Activated naive CD4-positive, alpha-beta T cell (primary cell): ENCODE results near the gene ANKRD33B.

Experiments
- DNase-seq, 4 experiments: peaks; one replicate each; lab custom pipeline; 2025; lab: John Stamatoyannopoulos, UW

Gene ANKRD33B

GRCh38 chr5:10678244-10678643, 114.4 kb downstream of the ANKRD33B start:
- DNase-seq = no peak

DNA sequence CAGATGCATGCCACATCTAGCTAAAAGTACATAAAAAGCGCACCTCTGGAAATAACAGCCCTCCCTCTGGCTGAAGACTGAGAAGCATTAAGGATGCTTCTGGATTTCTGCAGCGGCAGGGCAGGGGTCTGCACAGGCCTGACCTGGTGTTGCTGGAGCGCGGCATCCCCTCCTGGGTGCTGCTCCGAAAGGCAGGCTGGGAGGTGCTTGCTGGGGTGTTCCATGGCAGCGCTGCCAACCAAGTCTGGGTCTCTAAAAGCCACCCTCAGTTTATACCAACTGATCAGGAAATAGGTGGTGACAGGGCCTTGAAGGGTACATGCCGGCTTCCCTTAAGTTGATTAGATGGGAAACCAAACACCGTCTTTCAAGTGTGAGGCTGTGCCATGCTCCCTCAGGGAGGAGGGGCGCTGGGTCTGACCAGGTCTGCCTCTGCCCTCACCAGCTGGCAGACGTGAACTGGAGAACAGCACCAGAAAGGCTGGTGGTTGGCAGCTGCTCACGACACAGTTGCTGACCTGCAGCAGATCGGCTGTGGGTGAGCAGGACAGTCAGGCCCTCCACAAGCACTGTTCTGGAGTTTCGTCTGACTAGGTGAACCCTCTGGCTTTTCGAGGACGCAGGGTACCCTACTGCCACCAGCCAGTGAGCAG, 115.6 kb downstream of the ANKRD33B start:
- DNase-seq = no peak

GRCh38 chr5:10680876-10681481, 117.1 kb downstream of the ANKRD33B start:
- DNase-seq = no peak

- DNase-seq = no peak
Measured at GRCh38 chr5:10681731-10682679, 118.1 kb downstream of the ANKRD33B start.

DNA sequence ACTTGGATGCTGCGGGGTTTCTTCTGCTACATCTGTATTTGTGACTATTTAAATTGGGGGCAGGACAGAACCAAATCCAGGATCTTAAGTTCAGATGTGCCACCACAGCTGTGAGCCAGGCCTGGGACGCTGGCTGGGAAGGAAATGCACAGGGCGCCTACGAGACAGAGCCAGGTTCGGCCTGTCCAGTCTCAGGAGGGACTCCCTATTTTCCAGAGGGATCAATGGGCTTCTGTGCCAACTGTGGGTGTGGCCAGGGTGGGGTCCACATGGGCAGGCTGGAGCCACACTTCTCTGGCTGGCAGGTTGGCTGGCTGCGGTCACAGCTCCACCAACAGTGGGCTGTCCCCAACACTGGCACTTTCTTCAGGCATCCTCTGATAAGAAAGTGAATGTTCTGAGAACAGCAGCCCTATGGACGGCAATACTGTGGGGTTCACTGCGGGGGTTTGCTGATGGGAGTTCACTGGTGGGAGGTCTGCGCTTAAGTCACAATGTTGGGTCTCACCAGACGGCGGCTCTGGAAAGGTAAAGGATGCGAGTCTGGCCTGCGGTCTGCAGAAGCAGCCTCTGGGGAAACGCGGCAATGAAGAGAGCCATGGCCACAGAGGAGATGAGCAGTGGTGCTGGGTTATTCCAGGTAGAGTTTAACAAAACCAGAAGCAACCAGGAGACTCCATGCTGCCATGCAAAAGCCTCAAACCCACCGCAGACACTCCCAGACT, 119.1 kb downstream of the ANKRD33B start:
- no peak for DNase-seq

GRCh38 chr5:10684303-10685086, 120.6 kb downstream of the ANKRD33B start:
- no peak for DNase-seq

- DNase-seq = no peak
Measured at GRCh38 chr5:10685115-10685521, 121.2 kb downstream of the ANKRD33B start.

- no peak for DNase-seq
Measured at GRCh38 chr5:10686890-10687289, 123.0 kb downstream of the ANKRD33B start.

GRCh38 chr5:10688651-10689171, 124.8 kb downstream of the ANKRD33B start:
- no peak for DNase-seq

DNA sequence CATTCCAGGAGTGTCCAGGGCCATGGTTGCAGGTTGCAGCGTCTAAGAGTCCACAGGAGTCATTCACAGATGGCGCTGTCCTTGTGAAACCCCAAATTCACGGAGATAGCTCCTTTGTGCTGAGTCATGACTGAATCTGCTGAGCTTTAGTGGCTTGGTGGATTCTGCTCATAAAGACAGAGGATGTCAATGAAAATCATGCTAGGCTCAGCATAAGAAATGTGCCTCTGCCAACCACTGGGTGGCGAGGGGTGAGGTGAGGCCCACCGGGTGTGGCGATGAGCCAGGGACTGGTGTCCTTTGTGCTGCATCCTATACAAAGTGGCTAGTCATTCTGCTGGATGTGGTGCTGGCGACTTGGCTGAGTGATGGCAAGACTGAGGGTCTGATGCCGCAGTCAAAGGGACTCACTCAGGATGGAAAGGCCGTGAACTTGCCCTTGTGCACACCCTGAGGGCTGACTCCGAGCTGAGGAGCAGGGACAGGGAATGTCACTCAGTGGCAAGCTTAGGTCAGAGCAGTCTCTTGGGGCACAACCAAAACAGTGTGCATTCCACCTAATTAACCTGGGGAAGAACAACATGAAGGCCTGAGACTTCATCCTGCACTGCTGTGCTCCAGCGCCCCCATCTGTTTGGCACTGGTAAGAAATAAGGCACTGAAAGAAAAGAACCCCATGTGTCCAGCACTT, 125.7 kb downstream of the ANKRD33B start:
- DNase-seq = no peak

DNA sequence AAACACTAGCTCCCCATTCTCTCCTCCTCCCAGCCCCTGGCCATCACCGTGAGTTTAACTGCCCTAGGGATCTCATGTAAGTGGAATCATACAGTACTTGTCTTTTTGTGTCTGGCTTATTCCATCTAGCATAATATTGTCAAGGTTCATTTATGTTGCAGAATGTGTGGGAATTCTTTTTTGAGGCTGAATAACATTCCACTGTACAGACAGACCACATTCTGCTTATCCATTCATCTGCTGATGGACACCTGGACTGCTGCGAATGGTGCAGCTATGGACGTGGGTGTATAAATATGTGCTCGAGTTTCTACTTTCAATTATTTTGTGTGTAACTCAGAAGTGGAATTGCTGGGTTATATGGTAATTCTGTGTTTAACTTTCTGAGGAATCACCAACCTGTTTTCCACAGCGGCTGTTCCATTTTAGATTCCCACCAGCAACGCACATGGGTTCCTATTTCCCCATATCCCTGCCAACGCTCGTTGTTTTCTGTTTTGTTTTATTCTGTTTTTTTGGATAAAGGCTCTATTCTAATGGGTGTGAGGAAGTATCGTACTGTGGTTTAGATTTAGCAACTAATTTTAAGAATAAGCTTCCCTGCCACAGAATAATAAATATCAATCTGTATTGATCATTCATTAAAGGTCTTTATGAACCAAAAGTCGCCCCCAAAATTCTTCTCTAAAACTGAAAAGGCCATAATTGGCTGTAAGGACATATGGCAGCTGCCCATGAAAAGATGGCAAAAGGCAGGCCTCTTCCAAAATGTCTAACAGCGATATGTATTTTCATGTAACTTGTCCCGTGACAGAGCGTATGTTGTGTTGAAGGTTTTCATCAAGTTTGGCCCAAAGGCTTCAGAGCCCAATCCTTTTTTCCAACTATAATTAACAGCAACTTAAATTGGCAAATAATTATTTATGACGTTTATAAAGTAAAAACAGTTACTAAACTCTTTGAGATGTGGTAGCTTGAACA, 126.9 kb downstream of the ANKRD33B start:
- no peak for DNase-seq

- DNase-seq = no peak
Measured at GRCh38 chr5:10691826-10692785, 128.2 kb downstream of the ANKRD33B start.

DNA sequence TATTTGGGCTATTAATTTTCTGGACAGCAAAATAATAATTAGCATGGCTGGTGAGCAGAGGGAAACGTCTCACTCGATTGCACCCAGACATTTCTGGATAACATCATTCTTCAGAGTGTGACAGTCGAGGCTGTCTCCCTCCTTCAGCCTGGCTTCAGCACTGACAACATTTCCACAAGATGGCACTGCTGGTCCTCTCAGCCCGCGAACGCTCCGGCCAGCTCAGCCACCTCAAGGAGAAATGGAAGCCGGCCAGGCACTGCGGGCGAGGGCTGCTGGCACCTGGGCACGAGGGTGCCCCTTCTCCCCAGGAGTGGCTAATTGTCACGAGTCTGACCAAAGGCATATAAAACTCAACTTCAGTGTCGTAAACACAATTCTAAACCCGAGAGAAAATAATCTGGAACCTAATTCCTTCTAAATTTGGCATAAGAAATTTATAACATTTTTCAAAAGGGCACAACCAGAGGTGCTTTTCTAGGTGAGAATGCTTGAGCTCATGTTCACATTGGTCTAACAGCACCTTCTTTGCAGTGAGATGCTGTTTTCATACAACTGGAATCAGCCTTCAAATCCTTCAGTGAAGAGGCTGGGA, 131.3 kb downstream of the ANKRD33B start:
- no peak for DNase-seq

DNA sequence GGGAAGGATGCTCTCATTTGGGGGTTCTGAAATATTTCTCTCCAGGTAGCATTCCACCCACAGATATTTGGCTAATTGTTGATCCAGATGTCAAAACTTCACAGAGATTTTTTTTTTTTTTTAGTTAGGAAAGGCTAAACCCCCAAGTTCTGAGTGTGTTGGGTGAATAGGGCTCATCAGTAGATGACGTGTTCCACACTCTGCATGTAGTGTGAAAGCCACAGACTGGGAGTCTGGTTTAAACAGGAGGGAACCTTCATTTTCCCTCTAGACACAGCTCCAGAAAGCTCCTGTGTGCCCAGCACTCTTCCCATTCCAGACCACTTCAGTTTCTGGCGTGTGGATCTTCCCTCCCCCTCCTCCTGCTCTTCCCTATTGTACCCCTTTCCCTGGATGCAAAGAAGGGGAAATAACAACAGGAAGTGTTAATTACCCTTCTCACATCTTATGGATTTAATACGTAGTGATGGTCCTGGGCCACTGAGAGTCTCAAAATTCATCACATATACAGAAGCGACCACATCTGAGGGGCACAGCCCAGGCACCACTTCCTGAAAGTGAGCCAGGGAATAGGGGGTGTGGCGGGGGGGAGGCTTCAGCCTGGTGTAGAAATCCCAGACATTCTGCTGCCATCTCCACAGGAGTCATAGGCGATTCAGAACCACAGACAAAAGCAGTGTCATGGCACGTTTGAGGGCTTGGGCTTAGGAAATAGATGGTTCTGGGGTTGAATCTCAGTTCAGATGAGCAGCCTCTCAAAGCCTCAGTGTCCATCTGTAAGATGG, 132.1 kb downstream of the ANKRD33B start:
- DNase-seq = no peak

DNA sequence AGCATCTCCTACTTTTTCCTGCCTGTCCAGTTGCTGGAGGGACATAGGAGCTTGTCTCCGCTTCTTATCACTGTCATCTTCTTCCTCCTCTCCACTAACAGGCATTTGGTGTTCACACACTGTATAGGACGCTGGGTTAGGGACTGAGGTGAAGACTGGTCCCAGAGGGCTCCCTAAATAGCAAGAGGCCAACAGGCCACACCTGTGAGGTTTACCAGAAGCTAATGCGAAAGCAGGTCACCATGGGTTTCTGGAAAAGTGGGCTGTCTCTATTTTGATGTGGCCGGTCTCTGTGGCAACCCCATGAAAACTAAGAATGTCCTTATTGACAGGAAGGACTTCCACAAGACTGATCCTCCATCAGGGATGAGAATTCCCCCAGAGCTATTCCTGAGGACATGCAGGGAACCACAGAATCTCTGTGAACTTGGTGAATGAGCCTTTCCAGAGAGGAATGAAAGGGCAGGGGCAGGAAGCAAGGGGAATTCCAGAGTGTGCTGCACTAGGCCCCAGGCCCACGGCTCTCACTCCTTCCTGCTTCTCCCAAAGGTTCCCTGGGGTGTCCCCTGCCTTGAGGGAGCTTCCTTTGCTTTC, 135.5 kb downstream of the ANKRD33B start:
- DNase-seq = no peak

DNA sequence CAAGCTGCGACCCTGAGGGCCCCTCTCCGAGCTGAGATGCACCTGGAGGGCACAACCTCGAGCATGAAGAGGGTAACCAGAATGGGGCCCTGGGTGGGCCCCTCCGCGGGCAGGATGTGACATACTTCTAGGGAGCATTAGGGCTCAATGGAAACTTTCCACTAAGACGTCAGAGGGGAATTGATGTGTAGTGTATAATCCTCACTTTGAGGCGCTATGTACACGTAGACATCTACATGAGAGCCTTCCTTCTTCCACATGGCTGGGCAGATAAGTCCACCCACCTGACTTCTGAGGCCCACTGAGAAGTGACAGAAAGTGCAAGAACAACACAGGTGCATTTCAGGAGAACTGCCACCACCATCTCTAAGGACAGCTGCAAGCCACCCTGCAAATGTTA, 136.1 kb downstream of the ANKRD33B start:
- DNase-seq = no peak
